Epithelial cell of proximal tubule (primary cell): ENCODE results near the gene STX3. TPM values are rescaled to one million over a fixed set of nuclear protein-coding genes. Genes with fewer than 3 reads are reported as not detected.

Source experiments
- DNase-seq: peaks from one replicate; pipeline ENCODE4 v3.0.0-alpha.2; 2011; ENCODE audit warnings: low read depth
- H3K4me3 ChIP-seq: 2 replicates; pipeline ENCODE4 v1.5.1; 2011; ENCODE audit warnings: low read depth, mild to moderate bottlenecking, low read length
- total RNA-seq: library from RNA; depleted of rRNA; stranded (reverse); fragments of >200 nt; gene quantifications from 2 replicates; pipeline ENCODE4 v1.2.3, GENCODE V29; 2015
- TF ChIP-seq, protein P1 (sequence below): conservative IDR thresholded peaks from 2 replicates; pipeline ENCODE4 v1.5.1; 2012; ENCODE audit warnings: low read depth, mild to moderate bottlenecking, low read length

The STX3 gene
- total RNA-seq, 1 donor from 2014 or later = 45.0 TPM

DNA sequence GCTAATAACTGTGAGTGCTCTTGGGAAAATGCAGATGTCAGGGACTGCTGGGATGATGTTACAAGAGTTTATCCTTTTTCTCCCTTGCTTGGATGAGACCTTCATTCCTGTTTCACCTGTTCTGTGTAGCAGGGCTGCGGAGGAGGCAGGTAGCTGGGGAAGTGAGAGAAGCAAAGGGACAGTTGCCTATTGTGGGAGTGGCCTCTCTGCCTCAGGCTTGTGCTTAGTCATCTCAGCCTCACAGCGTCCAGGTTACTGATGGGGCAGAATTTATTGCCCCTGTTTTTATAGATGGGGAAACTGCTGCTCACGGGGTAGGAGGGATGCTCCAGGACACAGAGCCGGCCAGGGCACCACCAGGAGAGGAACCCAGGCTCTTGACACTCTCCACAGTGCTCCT, 1.7 kb downstream of the STX3 start:
- TF ChIP-seq, protein P1, sequence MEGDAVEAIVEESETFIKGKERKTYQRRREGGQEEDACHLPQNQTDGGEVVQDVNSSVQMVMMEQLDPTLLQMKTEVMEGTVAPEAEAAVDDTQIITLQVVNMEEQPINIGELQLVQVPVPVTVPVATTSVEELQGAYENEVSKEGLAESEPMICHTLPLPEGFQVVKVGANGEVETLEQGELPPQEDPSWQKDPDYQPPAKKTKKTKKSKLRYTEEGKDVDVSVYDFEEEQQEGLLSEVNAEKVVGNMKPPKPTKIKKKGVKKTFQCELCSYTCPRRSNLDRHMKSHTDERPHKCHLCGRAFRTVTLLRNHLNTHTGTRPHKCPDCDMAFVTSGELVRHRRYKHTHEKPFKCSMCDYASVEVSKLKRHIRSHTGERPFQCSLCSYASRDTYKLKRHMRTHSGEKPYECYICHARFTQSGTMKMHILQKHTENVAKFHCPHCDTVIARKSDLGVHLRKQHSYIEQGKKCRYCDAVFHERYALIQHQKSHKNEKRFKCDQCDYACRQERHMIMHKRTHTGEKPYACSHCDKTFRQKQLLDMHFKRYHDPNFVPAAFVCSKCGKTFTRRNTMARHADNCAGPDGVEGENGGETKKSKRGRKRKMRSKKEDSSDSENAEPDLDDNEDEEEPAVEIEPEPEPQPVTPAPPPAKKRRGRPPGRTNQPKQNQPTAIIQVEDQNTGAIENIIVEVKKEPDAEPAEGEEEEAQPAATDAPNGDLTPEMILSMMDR = no peak
- no peak for DNase-seq

DNA sequence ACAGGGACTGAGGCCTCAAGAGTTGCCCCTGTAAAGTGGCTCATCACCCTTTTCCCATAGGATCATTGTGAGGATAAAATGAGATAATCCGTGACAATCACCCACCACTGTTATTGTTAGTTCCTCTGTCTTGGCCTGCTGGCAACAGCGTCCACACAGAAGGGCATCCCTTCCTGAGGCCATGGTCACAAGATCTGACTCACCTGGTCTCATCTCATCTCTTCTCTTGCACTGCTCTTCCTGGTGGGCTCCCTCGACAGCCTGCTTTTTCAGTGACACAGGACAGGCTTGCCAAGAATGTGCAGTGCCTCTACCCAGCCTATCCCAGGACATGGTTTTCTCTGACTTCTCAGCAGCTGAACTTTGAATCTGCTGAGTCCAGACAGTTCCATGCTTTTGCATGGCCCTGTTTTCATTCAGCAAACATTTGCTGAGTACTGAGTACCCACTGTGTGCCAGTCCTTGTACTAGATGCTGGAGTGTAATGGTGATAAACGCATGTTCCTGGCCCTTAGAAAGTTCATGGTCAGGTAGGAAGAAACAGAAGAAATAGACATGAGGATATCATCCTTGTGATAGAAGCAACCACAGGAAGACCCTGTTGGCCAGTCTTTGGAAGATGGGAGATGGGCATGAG, 3.3 kb downstream of the STX3 start:
- TF ChIP-seq, protein P1 = no peak
- no peak for DNase-seq
- H3K4me3 ChIP-seq = no peak overlapping the region

More for the DNA sequence above, 1.7 kb downstream of the STX3 start:
- H3K4me3 ChIP-seq = peak overlapping the region; percentile 76

DNA sequence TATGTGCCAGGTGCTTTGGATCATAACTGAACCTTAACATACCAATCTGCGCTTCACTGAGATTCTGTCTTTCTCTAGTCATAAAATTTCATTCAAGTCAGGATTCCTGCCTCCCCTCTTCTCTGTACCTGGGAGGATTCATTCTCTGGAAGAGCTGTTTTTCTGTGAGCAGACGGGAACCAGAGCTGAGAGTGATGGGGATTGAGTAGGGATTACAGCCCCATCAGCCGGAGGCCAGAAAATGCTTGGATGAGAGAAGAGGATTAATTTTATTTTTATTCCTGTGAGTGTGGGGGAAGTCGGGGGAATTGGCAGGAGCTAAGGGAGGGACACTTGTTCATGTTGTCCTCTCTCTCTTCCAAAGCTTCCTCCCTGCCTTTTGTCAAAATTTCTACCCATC, 4.7 kb downstream of the STX3 start:
- no peak for DNase-seq
- peak overlapping the region; percentile 13 for H3K4me3 ChIP-seq
- TF ChIP-seq, protein P1 = no peak

DNA sequence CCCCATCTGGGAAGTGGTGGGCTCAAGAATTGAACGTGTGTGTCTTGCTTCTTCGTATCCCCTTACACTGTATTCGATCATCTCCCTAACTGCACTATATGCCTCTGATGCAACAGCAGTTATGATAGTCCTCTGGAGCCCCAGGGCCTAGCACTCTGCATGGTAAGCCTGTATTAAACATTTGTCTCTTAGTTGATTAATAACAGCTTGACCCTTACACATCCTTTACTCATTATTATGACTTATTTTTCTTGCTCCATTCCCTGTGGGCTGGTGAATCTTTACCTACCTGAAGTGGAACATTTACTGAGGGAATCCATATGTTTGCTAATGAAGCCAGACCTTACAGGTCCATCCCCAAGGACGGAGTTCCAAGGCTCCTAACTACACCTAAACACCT, 5.6 kb downstream of the STX3 start:
- no peak overlapping the region for H3K4me3 ChIP-seq
- no peak for DNase-seq
- TF ChIP-seq, protein P1 = no peak

DNA sequence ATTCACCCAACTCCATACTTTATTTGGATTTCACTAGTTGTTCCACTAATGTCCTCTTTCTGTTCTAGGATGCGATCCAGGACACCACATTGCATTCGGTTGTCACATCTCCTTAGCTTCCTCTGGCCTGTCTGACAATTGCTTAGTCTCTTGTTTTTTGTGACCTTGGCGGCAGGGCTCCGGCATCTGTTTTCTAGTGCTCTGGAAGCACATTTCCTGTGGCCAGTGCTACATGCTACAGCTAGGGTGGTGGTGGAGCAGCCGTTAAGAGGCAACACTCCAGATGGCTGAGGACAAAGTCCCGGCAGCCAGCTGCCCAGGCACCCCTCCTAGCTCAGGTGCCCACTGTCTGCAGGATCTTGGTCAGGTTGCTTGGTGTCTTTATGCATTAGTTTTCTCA, 6.8 kb downstream of the STX3 start:
- TF ChIP-seq, protein P1 = no peak
- DNase-seq = no peak

DNA sequence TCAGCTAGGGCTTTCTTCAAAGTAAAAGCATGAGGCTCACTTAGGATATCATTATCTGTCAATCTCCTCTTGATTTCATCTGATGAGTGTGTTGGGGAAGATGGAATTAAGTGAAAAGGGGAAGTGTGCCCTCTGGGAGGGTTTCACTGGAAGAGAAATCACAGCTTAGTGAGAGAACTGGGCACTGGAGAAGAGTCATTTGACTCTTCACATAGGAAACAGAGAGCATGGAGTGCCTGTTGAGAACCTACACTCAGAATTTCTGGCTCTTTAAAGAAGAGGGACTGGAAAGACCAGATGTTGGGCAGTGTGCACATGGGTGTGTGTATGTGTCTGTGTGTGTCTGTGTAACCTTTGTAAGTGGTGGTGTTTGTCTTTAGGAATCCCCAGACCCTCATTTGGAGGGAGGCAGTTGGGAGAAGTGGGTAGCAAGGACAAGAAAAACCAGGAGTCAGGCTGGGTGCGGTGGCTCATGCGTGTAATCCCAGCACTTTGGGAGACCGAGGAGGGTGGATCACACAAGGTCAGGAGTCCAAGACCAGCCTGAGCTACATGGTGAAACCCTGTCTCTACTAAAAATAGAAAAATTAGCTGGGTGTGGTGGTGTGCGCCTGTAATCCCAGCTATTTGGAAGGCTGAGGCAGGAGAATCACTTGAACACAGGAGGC, 10.0 kb downstream of the STX3 start:
- no peak for DNase-seq
- TF ChIP-seq, protein P1 = no peak
- no peak overlapping the region for H3K4me3 ChIP-seq

More for the DNA sequence above, 6.8 kb downstream of the STX3 start:
- no peak overlapping the region for H3K4me3 ChIP-seq

DNA sequence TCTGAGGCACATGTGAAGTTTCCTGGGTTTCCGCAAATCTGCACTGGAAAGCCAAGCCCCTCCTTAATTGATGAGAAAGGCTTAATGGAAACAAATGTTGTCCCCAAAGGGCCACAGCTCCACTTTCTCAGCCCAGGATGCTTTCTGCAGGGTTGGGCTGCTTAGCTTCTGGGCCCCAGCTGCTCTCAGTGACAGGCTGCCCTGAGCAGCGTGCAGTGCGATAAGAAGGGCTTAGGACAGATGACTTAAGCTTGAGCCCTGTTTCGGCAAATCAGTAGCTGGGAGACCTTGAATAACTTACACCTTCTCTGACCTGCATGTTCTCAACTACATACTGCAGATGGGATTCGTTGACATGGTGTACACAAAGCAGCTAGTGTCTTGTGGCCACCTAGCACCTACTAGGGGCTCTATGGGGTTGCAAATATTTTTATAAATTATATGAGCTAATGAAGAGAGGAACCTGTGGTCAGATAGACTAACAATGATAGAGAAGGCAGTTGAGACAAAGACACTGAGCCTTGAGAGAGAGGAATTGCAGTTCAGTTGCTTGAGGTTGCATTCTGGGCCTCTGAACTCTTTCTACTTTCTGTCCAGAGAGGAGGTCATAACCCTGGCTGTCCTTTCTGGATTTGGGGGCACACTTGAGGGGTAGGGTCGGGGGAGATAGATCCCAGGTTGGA, 11.5 kb downstream of the STX3 start:
- TF ChIP-seq, protein P1 = no peak

More for the DNA sequence above, 11.5 kb downstream of the STX3 start:
- DNase-seq = no peak
- H3K4me3 ChIP-seq = no peak overlapping the region
